Erythroblast (primary cell): ENCODE measurements around the gene CCDC68.

ENCODE experiments used
- GATA1 ChIP-seq: IDR thresholded peaks from 2 replicates; pipeline ENCODE4 v1.6.1; 2011; ENCODE audit warnings: low read depth, mild to moderate bottlenecking, control low read depth, low read length, moderate library complexity
- POLR2A ChIP-seq: IDR thresholded peaks from 2 replicates; pipeline ENCODE4 v1.6.1; 2011; ENCODE audit warnings: mild to moderate bottlenecking, low read length

DNA sequence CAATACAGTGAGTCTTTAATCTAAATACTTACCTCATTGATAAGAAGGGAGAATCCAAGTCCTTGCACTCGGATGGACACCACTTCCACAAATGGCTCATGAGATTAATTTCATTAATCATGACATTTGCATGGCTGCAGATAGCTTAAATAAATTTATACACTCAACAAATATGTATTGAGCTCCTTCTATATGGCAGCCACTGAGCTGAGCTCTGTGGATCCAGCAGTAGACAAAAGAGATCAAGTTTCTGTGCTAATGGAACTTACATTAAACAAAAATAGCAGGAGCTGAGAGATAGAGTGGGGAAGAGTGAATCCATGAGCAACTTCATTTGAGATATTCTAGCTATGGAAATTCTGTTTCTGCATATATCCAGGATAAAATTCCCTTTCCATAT, 86.6 kb downstream of the CCDC68 start:
- TF ChIP-seq POLR2A (no peak), GATA1 (no peak)
